Erythroblast (primary cell): Measurements from ENCODE around the gene DEGS1.
A peak's percentile ranks its signal among the peaks of the same experiment; 100 is the strongest.

ENCODE experiments used
- DNase-seq, 2 experiments: peaks; one replicate each; lab custom pipeline; 2025; lab: John Stamatoyannopoulos, UW
- GATA1 ChIP-seq: IDR thresholded peaks from 2 replicates; pipeline ENCODE4 v1.6.1; 2011; ENCODE audit warnings: low read depth, mild to moderate bottlenecking, control low read depth, low read length, moderate library complexity
- POLR2A ChIP-seq: IDR thresholded peaks from 2 replicates; pipeline ENCODE4 v1.6.1; 2011; ENCODE audit warnings: mild to moderate bottlenecking, low read length

Gene DEGS1

DNA sequence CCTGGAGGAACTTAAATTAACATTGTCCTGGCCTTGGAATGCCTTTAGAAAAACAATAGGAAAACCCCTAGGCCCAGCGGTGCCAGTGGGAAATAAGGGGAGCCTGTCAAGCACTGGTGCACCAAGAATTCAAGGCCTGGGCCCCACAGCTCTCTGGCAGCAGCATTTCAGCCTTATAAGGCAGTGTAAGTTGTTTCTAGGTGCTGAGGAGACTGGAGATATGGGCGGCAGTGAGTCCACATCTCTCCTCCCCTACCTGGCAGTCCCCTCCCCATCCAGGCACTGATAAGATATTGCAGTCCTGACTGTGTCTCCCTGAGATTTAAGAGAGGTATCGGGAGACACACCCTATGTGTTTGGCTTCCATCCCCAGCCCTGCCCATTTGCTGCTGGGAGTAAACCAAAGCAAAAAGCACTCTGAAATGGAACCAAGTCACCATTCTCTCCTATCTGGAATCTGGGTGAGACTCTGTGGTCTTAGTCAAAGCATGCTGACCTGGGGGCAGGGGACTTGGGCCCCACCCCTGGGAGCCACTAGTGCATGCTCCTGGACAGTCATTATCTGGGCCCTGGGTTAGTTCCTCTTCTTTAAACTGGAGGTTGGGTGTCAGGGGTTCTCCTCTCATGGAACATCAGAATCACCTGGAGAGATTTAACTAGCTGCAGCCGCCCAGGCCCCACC lies 30.5 kb downstream of the DEGS1 start:
- no peak for TF ChIP-seq GATA1
- no peak for TF ChIP-seq POLR2A
- peak; percentile 12 to 15 for DNase-seq

DNA sequence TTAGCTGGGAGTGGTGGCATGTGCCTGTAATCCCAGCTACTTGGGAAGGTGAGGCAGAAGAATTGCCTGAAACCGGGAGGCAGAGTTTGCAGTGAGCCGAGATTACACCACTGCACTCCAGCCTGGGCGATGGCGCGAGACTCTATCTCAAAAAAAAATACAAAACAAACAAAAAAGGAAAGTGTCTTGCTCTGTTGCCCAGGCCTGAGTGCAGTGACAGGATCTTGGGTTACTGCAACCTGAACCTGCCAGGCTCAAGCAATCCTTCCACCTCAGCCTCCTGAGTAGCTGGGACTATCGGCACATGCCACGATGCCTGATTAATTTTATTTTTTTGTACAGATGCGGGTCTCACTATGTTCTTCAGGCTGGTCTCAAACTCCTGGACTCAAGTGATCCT lies 33.3 kb downstream of the DEGS1 start:
- no peak for TF ChIP-seq POLR2A
- TF ChIP-seq GATA1: no peak
- no peak for DNase-seq

DNA sequence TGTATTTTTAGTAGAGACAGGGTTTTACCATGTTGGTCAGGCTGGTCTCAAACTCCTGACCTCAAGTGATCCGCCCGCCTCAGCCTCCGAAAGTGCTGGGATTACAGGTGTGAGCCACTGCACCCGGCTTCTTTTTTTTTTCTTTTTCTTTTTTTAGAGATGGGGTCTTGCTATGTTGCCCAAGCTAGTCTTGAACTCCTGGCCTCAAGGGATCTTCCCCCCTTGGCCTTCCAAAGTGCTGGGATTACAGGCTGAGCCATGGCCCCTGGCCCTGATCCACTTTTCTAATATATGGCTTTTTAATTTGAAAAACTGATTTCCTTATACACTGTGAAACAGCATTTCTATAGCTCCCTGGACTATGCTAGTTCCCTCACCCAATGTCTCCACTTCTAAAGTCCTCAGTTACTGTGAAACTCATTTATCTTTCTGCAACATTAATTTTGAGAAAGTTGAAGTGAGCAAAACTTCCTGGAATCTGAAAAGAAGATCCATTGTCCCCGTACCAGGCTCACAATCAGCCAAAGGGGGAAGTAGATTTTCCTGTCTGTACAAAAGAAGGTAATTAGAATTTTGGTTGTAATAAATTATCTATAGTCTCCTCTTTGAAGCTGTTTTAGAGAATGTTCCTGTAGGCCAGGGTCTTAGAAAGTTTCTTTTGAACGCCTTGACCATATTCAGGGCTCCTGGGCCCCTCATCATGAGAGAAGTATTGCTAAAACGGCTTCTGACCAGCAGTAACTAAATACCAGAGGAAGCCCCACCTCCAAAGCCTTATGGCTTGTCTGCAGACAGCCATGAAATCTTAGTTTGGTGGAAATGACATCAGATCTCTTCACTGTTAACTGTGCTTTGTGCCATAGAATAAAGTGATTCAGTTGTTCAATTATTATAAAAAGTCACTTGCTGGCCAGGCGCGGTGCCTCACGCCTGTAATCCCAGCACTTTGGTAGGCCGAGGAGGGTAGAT lies 34.9 kb downstream of the DEGS1 start:
- DNase-seq: no peak
- TF ChIP-seq GATA1 (no peak), POLR2A (no peak)

DNA sequence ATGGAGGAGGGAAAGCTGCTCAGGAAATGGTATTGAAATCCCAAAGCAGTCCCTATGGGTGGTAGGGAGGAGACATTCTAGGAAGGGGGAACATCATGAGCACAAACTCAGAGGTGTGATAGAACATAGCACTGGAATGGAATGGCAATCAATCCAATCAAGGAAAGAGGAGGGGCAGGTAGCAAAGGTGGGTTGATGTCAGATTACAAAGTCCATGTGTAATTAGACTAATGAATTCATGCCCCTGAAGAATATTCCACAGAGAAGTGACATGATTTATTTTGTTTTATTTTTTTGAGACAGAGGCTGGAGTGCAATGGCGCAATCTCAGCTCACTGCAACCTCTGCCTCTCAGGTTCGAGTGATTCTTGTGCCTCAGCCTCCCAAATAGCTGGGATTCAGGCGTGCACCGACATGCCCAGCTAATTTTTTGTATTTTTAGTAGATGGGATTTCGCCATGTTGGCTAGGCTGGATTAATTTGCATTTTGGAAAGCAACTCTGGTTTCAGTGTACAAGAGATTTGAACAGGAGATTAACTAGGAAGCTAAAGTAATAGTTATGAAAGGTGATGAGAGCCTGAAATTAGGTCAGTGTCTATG lies 36.1 kb downstream of the DEGS1 start:
- TF ChIP-seq POLR2A (no peak), GATA1 (no peak)
- no peak for DNase-seq

DNA sequence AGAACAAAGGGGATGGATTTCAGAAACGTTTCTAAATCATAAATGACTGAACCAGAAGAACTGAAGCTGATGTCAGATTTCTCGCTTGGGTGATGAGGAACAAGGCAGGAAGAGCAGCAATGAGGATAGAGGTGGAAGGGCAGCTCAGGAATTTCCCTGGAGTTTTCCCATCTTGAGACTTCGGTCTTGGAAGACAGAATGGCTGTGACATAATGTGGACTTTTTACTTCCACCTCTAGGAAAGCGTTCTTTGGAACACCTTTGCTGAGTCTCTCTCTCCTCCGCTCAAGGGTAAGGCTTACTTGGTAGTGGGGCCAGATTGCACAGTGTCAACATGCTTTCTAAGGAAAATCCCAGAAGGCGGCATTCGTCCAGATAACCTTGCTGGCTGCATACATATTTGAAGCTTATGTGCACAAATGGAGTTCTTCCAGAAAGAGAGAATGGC lies 36.6 kb downstream of the DEGS1 start:
- TF ChIP-seq GATA1 (no peak), POLR2A (no peak)
- no peak for DNase-seq

DNA sequence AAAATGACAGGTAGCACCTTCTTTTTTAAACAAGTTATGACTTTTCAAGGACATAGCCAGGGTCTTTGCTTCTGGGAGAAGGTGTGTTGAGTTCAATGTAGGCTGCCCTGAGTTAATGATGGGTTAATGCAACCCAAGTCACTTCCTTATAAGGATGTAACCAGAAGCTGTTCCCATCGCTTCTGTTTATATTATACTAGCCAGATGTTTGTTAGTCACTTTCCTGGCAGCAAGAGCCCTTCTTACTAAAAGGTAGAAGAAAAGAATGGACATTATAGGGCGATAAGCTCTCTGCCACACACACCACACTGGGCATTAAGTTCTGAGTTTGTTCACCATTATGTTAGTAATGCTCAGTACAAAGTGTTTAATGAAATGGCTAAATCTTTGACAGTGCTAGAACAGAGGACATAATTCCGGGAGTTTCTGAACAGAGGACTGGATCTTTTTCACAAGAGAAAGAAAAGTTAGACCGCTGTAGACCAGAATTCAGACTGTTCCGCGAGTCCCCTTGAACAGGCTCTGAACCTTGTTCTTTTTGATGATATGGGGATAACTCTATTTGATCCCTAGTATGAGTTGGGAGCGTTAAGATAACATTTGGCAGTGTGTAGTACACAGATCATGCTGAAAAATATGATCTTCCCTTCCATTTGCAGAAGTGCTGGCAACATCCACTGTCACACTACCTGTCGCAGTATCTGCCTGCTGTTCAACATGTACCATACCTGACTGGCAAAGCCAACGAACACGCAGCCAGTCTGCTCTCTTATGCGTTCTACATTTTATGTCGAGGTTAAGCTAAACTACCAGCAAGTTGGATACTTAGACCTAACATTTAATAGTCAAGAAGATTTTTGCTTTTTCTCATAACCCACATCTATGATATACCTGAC lies 41.0 kb downstream of the DEGS1 start:
- no peak for TF ChIP-seq POLR2A
- TF ChIP-seq GATA1: no peak
- DNase-seq: no peak

DNA sequence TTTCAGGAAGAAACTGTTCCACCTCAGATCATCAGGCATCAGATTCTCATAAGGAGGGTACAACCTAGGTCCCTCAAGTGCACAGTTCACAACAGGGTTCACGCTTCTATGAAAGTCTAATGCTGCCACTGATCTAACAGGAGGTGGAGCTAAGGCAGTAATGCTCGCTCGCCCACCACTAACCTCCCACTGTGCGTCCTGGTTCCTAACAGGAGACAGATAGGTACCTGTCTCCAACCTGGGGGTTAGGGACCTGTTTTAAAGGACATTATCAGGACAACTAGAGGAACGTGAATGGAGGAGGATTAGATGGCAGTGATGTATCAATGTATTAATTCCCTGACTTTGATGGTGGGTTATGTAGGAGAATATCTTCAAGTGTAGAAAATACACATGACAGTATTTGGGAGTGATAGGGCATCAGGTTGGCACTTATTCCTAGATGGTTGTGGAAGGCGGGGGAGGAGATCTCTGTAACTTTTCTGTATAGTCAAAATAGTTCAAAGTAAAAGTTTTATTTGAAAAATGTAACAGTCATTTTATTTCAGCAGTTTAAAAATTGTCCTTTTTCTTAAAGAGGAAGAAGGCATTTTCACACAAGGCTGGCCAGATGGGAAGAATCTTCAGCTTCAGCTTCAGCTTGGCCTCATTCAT lies 43.9 kb downstream of the DEGS1 start:
- TF ChIP-seq GATA1: no peak
- no peak for TF ChIP-seq POLR2A
- no peak for DNase-seq

DNA sequence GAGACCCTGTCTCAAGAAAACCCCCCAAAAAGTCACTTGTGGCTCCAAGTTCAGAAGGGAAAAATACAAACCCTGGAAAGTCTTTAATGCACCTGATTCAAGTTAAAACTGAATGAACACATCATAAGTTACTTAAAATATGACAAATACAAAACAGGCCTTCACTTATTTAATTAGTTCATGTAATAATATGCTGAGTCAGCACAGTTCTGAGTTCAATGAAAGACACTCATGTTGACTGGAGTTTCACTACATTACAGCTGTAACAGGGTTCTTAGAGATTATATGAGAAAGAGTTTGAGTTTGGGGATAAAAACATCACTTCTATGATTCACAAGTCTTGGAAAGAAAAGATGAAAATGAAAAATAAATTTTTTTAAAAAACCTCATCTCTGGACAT lies 51.0 kb downstream of the DEGS1 start:
- TF ChIP-seq POLR2A (no peak), GATA1 (no peak)
- DNase-seq: no peak

DNA sequence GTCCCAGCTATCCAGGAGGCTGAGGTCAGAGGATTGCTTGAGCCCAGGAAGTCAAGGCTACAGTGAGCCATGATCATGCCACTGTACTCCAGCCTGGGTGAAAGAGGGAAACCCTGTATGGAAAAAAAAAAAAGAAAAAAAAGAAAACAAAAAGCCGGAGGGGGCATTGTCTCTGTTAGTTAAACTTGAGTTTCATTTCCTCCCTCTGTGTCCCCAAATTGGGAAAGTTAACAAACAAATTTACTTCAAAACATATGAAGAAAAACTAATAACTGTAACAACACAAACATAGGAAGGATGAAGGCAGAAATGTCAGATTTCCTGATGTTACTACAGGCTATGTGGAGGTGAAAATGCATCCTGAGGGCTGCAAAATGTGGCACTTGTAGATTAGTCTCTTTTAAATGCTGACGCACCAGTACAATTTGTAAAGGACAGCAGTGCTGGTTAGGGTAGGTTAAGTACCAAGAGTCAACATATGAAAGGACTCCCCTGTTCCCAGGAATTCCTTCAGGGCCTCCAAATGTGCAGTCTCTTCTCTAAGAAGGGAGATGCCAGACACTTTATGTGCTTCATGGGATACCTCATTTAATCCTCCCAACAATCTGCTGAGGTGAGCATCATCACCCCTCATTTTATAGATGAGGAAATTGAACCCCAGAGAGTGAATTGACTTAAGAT lies 52.9 kb downstream of the DEGS1 start:
- no peak for DNase-seq
- no peak for TF ChIP-seq POLR2A
- no peak for TF ChIP-seq GATA1

DNA sequence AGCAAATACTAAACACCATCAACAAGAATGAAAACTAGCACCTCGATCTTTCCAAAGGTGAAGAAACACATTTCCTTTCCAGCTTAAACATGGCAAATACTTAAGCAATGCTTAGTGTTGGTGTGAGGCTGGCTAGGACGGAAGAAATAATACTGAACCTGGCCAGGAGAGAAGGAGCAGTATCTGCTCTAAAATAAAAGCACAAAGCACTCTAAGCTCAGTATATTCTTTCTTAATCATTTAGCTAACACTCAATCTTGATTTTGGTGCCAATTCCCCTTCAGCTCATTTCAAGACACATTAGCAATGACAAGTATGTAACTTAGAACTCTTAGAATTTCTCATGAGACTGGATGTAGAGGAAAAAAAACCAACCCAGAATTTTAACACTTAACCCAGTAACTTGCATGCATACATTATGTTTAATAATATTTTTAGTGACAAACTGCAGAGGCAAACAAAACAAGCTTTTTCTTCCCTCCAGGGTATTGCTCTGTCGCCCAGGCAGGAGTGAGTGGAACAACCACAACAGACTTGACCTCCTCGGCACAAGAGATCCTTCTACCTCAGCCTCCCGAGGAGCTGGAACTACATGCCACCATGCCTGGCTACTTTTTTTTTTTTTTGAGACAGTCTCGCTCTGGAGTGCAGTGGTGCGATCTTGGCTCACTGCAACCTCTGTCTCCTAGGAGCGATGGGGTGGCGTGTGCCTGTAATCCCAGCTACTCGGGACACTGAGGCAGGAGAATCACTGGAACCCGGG lies 54.3 kb downstream of the DEGS1 start:
- TF ChIP-seq GATA1 (no peak), POLR2A (no peak)
- DNase-seq: no peak

DNA sequence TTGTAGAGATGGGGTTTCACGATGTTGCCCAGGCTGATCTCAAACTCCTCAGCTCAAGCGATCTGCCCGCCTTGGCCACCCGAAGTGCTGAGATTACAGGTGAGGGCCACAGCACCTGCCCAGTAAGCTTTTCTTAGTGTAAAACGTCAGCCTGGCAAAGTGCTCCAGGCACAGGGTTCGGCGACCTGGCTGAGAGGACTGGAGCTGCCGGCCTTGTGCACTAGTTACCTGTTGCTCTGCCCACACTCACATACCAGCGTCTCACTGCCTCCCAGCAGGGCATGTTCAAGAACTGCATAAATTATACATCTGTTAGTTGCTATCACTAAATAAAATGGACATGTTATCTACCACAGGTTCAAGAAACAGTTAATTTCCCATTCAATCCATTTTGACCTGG lies 55.2 kb downstream of the DEGS1 start:
- DNase-seq: no peak
- TF ChIP-seq GATA1: no peak
- TF ChIP-seq POLR2A: no peak
